ENCODE results near the gene OGDH.
"Not testable (repeated sequence)": the region's sequence is repeated elsewhere in the genome, so short reads cannot be mapped to it uniquely, and the experiment has no call there.

The OGDH gene

GRCh38 chr7:44595934-44596635 is 10.3 kb upstream of the OGDH start:
- Mint-ChIP-seq H3K4me1 (no peaks in the 10 kb centered on the region), H3K27ac (no peak overlapping the region), H3K27me3 (peaks cover 22 to 24% of the 10 kb centered on the region in 2 donors), H3K36me3 (no peaks in the 10 kb centered on the region), H3K9me3 (no peaks in the 10 kb centered on the region), H3K4me3 (no peak overlapping the region)
- DNase-seq (no peak), ATAC-seq (replicated peaks) (no peak)

- not testable (repeated sequence) for DNase-seq; H3K4me1 Mint-ChIP-seq; H3K27ac Mint-ChIP-seq; H3K4me3 Mint-ChIP-seq; H3K9me3 Mint-ChIP-seq; H3K36me3 Mint-ChIP-seq; ATAC-seq (replicated peaks)
- peaks cover 22 to 24% of the 10 kb centered on the region in 2 donors for H3K27me3 Mint-ChIP-seq
These were observed 9.2 kb upstream of the OGDH start for GRCh38 chr7:44597181-44597580.

- H3K4me1 Mint-ChIP-seq = no peaks in the 10 kb centered on the region
- H3K27ac Mint-ChIP-seq = no peak overlapping the region
- H3K27me3 Mint-ChIP-seq = peaks cover 7 to 13% of the 10 kb centered on the region in 2 donors
- H3K4me3 Mint-ChIP-seq = no peak overlapping the region
- no peak for DNase-seq
- ATAC-seq (replicated peaks) = no peak
- H3K9me3 Mint-ChIP-seq = no peaks in the 10 kb centered on the region
- no peaks in the 10 kb centered on the region for H3K36me3 Mint-ChIP-seq
These were observed 7.2 kb upstream of the OGDH start for GRCh38 chr7:44599222-44599621.

- Mint-ChIP-seq H3K36me3 (peaks cover 0 to 3% of the 10 kb centered on the region in 2 donors), H3K9me3 (no peaks in the 10 kb centered on the region), H3K4me1 (peaks cover 5 to 7% of the 10 kb centered on the region in 2 donors), H3K4me3 (no peak overlapping the region), H3K27me3 (peaks cover 5 to 6% of the 10 kb centered on the region in 2 donors), H3K27ac (no peak overlapping the region)
- ATAC-seq (replicated peaks) (no peak), DNase-seq (no peak)
These were observed 3.9 kb upstream of the OGDH start for GRCh38 chr7:44602576-44602910.

- H3K27me3 Mint-ChIP-seq = peaks cover 5 to 6% of the 10 kb centered on the region in 2 donors
- H3K4me1 Mint-ChIP-seq = peaks cover 9 to 10% of the 10 kb centered on the region in 2 donors
- H3K4me3 Mint-ChIP-seq = no peak overlapping the region
- no peak for ATAC-seq (replicated peaks)
- no peak overlapping the region for H3K27ac Mint-ChIP-seq
- peaks cover 0 to 6% of the 10 kb centered on the region in 2 donors for H3K36me3 Mint-ChIP-seq
- DNase-seq = no peak
- H3K9me3 Mint-ChIP-seq = no peaks in the 10 kb centered on the region
These were observed 3.2 kb upstream of the OGDH start for GRCh38 chr7:44603193-44603592.

- H3K36me3 Mint-ChIP-seq = peaks cover 0 to 11% of the 10 kb centered on the region in 2 donors
- peak overlapping the region; percentile 60 for H3K27ac Mint-ChIP-seq
- ATAC-seq (replicated peaks) = no peak
- no peaks in the 10 kb centered on the region for H3K9me3 Mint-ChIP-seq
- no peak for DNase-seq
- H3K4me1 Mint-ChIP-seq = peaks cover 16% of the 10 kb centered on the region in 2 donors
- H3K27me3 Mint-ChIP-seq = peaks cover 0 to 4% of the 10 kb centered on the region in 2 donors
- H3K4me3 Mint-ChIP-seq = peak overlapping the region in 1 of 2 donors; percentile 26
These were observed 1.5 kb upstream of the OGDH start for GRCh38 chr7:44604941-44605340.

GRCh38 chr7:44607141-44608068 is 978 bp downstream of the OGDH start:
- peaks cover 0 to 21% of the 10 kb centered on the region in 2 donors for H3K36me3 Mint-ChIP-seq
- peaks cover 23 to 29% of the 10 kb centered on the region in 2 donors for H3K4me1 Mint-ChIP-seq
- no peak for DNase-seq
- no peaks in the 10 kb centered on the region for H3K9me3 Mint-ChIP-seq
- peak in 1 of 2 donors; percentile 27 for ATAC-seq (replicated peaks)
- H3K4me3 Mint-ChIP-seq = peak overlapping the region; percentile 95 to 97
- no peaks in the 10 kb centered on the region for H3K27me3 Mint-ChIP-seq
- peak overlapping the region; percentile 99 for H3K27ac Mint-ChIP-seq

GRCh38 chr7:44608916-44609648 is 2.7 kb downstream of the OGDH start:
- Mint-ChIP-seq H3K4me3 (peak overlapping the region in 1 of 2 donors; percentile 14), H3K36me3 (peaks cover 0 to 21% of the 10 kb centered on the region in 2 donors), H3K27me3 (no peaks in the 10 kb centered on the region), H3K4me1 (peaks cover 26 to 41% of the 10 kb centered on the region in 2 donors), H3K27ac (no peak overlapping the region), H3K9me3 (no peaks in the 10 kb centered on the region)
- ATAC-seq (replicated peaks) = no peak
- no peak for DNase-seq

- DNase-seq = no peak
- Mint-ChIP-seq H3K27ac (no peak overlapping the region), H3K27me3 (no peaks in the 10 kb centered on the region), H3K9me3 (no peaks in the 10 kb centered on the region), H3K4me3 (no peak overlapping the region), H3K4me1 (peaks cover 30 to 49% of the 10 kb centered on the region in 2 donors), H3K36me3 (peaks cover 4 to 26% of the 10 kb centered on the region in 2 donors)
- no peak for ATAC-seq (replicated peaks)
These were observed 3.4 kb downstream of the OGDH start for GRCh38 chr7:44609829-44610228.

- Mint-ChIP-seq H3K9me3 (no peaks in the 10 kb centered on the region), H3K36me3 (peaks cover 12 to 28% of the 10 kb centered on the region in 2 donors), H3K27me3 (no peaks in the 10 kb centered on the region), H3K4me1 (peaks cover 30 to 76% of the 10 kb centered on the region in 2 donors), H3K27ac (peak overlapping the region; percentile 87), H3K4me3 (peak overlapping the region; percentile 43 to 55)
- ATAC-seq (replicated peaks) (peak; percentile 82 to 84), DNase-seq (no peak)
These were observed 8.8 kb downstream of the OGDH start for GRCh38 chr7:44615149-44615611.

- H3K36me3 Mint-ChIP-seq = peaks cover 13 to 27% of the 10 kb centered on the region in 2 donors
- ATAC-seq (replicated peaks) (no peak), DNase-seq (no peak)
- peaks cover 29 to 73% of the 10 kb centered on the region in 2 donors for H3K4me1 Mint-ChIP-seq
- peak overlapping the region; percentile 9 for H3K27ac Mint-ChIP-seq
- H3K9me3 Mint-ChIP-seq = no peaks in the 10 kb centered on the region
- no peak overlapping the region for H3K4me3 Mint-ChIP-seq
- no peaks in the 10 kb centered on the region for H3K27me3 Mint-ChIP-seq
These were observed 9.4 kb downstream of the OGDH start for GRCh38 chr7:44615793-44616192.

- H3K36me3 Mint-ChIP-seq = peaks cover 20 to 33% of the 10 kb centered on the region in 2 donors
These were observed 10.1 kb downstream of the OGDH start for GRCh38 chr7:44616545-44616944.

GRCh38 chr7:44617225-44617890 is 10.9 kb downstream of the OGDH start:
- peak overlapping the region; percentile 87 for H3K27ac Mint-ChIP-seq
- H3K27me3 Mint-ChIP-seq = no peaks in the 10 kb centered on the region
- H3K36me3 Mint-ChIP-seq = peaks cover 20 to 31% of the 10 kb centered on the region in 2 donors
- H3K9me3 Mint-ChIP-seq = no peaks in the 10 kb centered on the region
- ATAC-seq (replicated peaks) (peak; percentile 74 to 78), DNase-seq (no peak)
- H3K4me1 Mint-ChIP-seq = peaks cover 28 to 81% of the 10 kb centered on the region in 2 donors
- H3K4me3 Mint-ChIP-seq = no peak overlapping the region

More at GRCh38 chr7:44616545-44616944, 10.1 kb downstream of the OGDH start:
- Mint-ChIP-seq H3K27ac (no peak overlapping the region), H3K4me1 (peaks cover 31 to 79% of the 10 kb centered on the region in 2 donors), H3K4me3 (no peak overlapping the region), H3K9me3 (no peaks in the 10 kb centered on the region), H3K27me3 (no peaks in the 10 kb centered on the region)
- ATAC-seq (replicated peaks) = no peak
- DNase-seq = no peak

Data from stimulated activated naive B cell treated with anti-CD40 and anti-IgM and Interleukin-4, amounts not matched to agents 10 μg/mL and 1 μg/mL and 100 μg/mL, for 72 hours (primary cell).